Adipose tissue (tissue), 3 donors: ENCODE results near the gene PRAMEF4. TPM values are rescaled to one million over a fixed set of nuclear protein-coding genes. Genes with fewer than 3 reads are reported as not detected.
"Not testable (repeated sequence)": the region's sequence is repeated elsewhere in the genome, so short reads cannot be mapped to it uniquely, and the experiment has no call there.

Experiments used
- H3K27ac ChIP-seq: one replicate; pipeline ENCODE4 v1.5.1; 2013; ENCODE audit warnings: low read depth, low read length
- WGBS, 3 donors: extraction: QIAGEN DNeasy Blood & Tissue Kit; methylation state at CpG; one replicate each; pipeline ENCODE4 v1.1.7; 2013; 5-methylcytosine and 5-hydroxymethylcytosine counted together
- polyA plus RNA-seq, 3 donors: library from polyadenylated mRNA; stranded (reverse); fragments of 200-250 nt; gene quantifications; one replicate each; pipeline ENCODE4 v1.2.3, GENCODE V29; 2013
- donor health status: healthy with polysubstance abuse.
- donor health status: Bipolar disorder and iron deficiency.
- donor health status: healthy.

PRAMEF4 gene
- polyA plus RNA-seq, result not detected

DNA sequence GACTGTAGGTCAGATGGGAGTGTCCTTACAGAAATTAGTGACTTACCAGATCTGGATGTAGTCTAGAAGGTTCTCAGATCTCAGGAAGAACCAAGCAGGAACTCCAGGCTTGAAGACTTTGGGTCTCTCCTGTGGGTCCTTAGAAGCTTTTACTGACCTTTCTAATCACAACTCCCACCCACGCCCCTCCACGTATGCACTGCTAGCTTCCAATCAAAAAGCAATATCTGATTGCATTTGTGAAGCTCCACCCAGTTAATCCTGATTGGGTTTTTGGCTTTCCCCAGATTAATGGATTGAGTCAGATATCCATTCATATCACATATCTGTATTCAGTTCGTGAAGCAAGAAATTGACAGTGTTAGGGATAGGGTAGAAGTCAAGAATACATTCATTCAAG is at the start of gene PRAMEF4:
TSS of gene PRAMEF4 (minus strand) at position 101 of the 400 bp plus-strand sequence. CDS start 2,807 bp downstream, outside the sequence.
- WGBS, 3 donors, result 54 to 82% (median 75%) methylated on average over 3 of the region's 3 CpGs
- not testable (repeated sequence) for H3K27ac ChIP-seq

DNA sequence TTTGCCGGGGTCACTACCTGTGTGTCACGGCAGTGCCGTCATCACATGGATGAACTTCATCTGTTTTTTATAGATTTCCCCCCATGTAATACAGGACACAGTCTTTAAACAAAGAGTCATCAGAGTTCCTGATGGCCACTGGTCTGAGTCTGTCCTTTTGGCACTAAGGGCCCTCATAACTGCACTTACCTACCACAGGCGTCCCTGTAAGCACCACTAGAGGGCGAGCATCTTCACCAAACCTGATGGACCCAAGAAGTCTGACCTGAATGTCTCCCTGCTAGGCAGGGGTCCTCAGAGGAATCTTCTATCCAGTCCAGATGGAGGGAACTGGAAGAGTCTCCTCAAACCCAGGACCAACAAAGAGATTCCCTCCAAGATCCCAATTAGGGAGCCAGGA is 38.4 kb upstream of the PRAMEF4 start:
- not testable (repeated sequence) for H3K27ac ChIP-seq
- 0 to 37% (median 22%) methylated on average over 1 to 3 of the region's 5 CpGs for WGBS, 3 donors

GRCh38 chr1:12921749-12922148 is 35.7 kb upstream of the PRAMEF4 start:
- 46 to 77% (median 62%) methylated on average over 2 of the region's 2 CpGs for WGBS, 3 donors
- H3K27ac ChIP-seq, result not testable (repeated sequence)

GRCh38 chr1:12916310-12916709 is 30.3 kb upstream of the PRAMEF4 start, which contains the start of gene PRAMEF7:
TSS of gene PRAMEF7 (plus strand) at chr1:12916610. CDS start at chr1:12917693, 1,083 bp downstream.
- no CpG with 5 or more reads among the region's 1 CpG for WGBS, 3 donors

DNA sequence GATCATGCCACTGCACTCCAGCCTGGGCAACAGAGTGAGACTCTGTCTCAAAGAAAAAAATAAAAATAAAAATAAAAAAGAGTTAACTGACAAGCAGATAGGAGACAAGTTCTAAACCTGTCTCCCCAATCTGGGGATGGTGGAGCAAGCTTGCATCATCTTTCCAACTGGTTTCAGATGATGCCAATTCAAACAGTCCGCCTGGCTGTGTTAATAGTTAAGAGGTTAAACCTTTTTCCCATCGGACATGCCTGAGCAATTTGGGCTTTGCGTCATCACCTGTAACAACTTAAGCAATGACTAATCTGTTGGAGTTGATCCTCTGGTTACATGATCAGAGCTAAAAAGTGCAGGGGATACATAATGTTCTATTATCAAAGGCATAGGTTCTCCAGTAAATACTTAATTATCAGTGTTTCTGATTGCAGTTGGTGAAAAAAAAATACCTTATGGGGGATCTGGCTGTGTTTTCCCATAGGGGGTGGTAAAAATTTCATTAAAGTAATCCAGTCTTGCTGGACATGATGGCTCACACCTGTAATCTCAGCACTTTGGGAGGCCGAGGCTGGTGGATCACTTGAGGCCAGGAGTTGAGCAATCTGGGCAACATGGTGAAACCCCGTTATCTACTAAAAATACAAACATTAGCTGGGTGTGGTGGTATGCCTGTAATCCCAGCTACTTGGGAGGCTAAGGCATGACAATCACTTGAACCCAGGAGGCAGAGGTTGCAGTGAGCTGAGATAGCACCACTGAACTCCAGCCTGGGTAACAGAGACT is 18.0 kb upstream of the PRAMEF4 start:
- H3K27ac ChIP-seq, result not testable (repeated sequence)
- 72 to 82% (median 77%) methylated on average over 3 to 4 of the region's 5 CpGs for WGBS, 3 donors

More at GRCh38 chr1:12916310-12916709, 30.3 kb upstream of the PRAMEF4 start, which contains the start of gene PRAMEF7:
- not testable (repeated sequence) for H3K27ac ChIP-seq

GRCh38 chr1:12899186-12899585 is 13.2 kb upstream of the PRAMEF4 start:
- not testable (repeated sequence) for H3K27ac ChIP-seq

DNA sequence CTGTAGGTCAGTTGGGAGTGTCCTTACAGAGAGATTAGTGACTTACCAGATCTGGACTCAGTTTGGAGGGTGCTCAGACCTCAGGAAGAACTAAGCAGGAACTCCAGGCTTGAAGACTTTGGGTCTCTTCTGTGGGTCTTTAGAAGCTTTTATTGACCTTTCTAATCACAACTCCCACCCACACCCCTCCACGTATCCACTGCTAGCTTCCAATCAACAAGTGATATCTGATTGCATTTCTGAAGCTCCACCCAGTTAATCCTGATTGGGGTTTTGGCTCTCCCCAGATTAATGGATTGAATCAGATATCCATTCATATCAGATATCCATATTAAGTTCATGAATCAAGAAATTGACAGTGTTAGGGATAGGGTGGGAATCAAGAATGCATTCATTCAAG is 12.2 kb upstream of the PRAMEF4 start, which contains the start of gene PRAMEF10:
TSS of gene PRAMEF10 (minus strand) at position 101 of the 400 bp plus-strand sequence. CDS start 2,423 bp downstream, outside the sequence.
- H3K27ac ChIP-seq, result not testable (repeated sequence)
- WGBS, 3 donors, result 100% methylated on average over 1 of the region's 1 CpG; no CpG with 5 or more reads in 2 of the 3 donors

DNA sequence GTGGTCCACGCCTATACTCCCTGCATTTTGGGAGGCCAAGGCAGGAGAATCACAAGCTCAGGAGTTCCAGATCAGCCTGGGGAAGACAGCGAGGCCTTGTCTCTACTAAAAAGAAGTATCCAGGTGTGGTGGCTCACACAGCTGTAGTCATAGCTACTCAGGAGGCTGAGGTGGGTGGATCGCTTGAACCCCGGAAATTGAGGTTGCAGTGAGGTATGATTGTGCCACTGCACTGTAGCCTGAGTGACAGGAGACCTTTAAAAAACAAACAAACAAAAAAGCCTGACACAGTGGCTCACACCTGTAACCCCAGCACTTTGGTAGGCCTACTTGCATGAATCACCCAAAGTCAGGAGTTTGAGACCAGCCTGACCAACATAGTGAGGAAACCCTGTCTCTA is 7.5 kb downstream of the PRAMEF4 start:
- not testable (repeated sequence) for H3K27ac ChIP-seq
- 84 to 89% (median 87%) methylated on average over 2 to 3 of the region's 4 CpGs for WGBS, 3 donors

DNA sequence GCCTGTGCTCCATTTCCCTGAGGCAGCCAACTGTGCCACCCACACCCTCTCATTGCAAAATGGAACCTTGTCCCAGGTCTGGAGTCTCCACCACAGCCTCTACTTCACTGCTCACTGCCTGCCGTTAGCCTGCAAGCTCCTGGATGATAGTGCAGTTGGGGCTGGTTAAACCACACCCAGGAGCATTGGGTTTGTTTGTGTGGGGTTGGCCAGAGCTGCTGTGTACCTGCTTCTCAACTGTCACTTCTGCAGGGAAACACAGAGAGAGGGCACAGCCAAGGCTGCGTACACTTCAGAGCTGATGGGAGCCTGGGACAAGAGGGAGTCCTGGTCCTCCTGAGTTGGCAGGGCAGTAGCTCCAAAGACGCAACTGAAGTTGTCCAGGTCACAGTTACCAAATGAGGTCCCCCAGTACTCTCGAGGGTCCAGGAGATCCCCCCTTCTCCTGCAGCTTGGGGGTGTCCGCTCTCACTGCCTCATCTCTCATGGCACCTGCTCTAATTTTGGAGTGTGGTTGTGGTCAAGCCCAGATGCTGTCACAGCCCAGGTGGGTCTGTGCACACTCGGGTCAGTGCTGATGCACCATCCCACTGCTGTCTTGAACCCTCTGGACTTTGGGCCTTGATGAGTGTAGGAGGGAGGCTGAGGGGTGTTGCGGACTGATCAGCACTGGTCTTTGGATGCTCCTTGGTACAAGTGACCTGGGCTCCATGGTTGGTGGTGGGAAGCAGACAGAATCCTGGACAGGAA is 22.7 kb downstream of the PRAMEF4 start:
- WGBS, 3 donors, result 78 to 86% (median 85%) methylated on average over 4 of the region's 7 CpGs
- H3K27ac ChIP-seq, result not testable (repeated sequence)

DNA sequence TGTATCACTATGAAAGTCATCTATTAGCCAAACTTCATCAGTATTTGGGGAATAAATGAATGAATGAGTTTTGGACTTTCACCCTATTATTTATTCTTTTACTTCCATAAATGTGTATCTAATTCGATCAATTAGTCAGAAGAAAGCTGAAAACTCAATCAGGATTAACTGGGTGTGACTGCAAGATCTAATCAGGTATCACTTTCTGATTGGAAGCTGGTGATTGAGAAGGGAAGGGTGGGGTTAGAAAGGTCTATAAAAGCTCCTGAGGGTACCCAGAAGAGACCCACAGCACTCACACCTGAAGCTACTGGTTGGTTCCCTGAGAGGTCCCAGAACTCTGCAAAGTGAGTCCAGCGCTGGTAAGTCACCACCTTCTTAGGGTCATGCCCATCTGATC is 29.2 kb downstream of the PRAMEF4 start, which contains the start of gene PRAMEF2:
TSS of gene PRAMEF2 (plus strand) at position 301 of the 400 bp plus-strand sequence. CDS start 1,924 bp downstream, outside the sequence.
- WGBS, 3 donors, result 65 to 78% (median 78%) methylated on average over 1 to 2 of the region's 2 CpGs
- not testable (repeated sequence) for H3K27ac ChIP-seq

GRCh38 chr1:12851779-12852178 is 34.2 kb downstream of the PRAMEF4 start:
- 48 to 68% (median 66%) methylated on average over 4 of the region's 4 CpGs for WGBS, 3 donors
- no peak overlapping the region for H3K27ac ChIP-seq

DNA sequence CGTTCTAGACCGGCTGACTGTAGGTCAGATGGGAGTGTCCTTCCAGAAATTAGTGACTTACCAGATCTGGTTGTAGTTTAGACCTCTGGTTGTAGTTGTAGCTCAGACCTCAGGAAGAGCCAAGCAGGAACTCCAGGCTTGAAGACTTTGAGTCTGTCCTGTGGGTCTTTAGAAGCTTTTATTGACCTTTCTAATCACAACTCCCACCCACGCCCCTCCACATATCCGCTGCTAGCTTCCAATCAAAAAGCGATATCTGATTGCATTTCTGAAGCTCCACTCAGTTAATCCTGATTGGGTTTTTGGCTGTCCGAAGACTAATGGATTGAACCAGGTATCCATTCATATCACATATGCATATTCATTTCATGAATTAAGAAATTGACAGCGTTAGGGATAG is 37.4 kb downstream of the PRAMEF4 start, which contains the start of gene HNRNPCL1:
TSS of gene HNRNPCL1 (minus strand) at position 101 of the 400 bp plus-strand sequence. CDS start 431 bp downstream, outside the sequence.
- WGBS, 3 donors, result 78 to 90% (median 88%) methylated on average over 7 of the region's 7 CpGs
- H3K27ac ChIP-seq, result not testable (repeated sequence)

- 51 to 55% (median 55%) methylated on average over 2 of the region's 2 CpGs for WGBS, 3 donors
Observed at GRCh38 chr1:12833251-12833650, 52.8 kb downstream of the PRAMEF4 start.

GRCh38 chr1:12831310-12831709 is 54.7 kb downstream of the PRAMEF4 start, which contains the start of gene PRAMEF11:
TSS of gene PRAMEF11 (minus strand) at chr1:12831410. CDS start at chr1:12828789, 2,621 bp downstream.
- 39 to 65% (median 63%) methylated on average over 3 of the region's 3 CpGs for WGBS, 3 donors
- H3K27ac ChIP-seq, result not testable (repeated sequence)

More at GRCh38 chr1:12833251-12833650, 52.8 kb downstream of the PRAMEF4 start:
- not testable (repeated sequence) for H3K27ac ChIP-seq

Other genes starting within 250 kb of the PRAMEF4 start
- gene AADACL4, start 242.1 kb downstream of the PRAMEF4 start, polyA plus RNA-seq, result 1 to 10 TPM in 1 of 3 donors, not detected in 2; 1.2 TPM
- gene AADACL3, start 170.1 kb downstream of the PRAMEF4 start, polyA plus RNA-seq, result under 1 TPM in 1 of 3 donors, not detected in 2; 0.04 TPM
- gene CFAP107, start 140.0 kb downstream of the PRAMEF4 start, polyA plus RNA-seq, result under 1 TPM in 2 of 3 donors, not detected in 1; 0.03 to 0.11 TPM
- not detected for gene PRAMEF12, start 112.5 kb downstream of the PRAMEF4 start, polyA plus RNA-seq
- gene PRAMEF1, start 94.8 kb downstream of the PRAMEF4 start, polyA plus RNA-seq, result not detected
- not detected for gene PRAMEF11, start 54.8 kb downstream of the PRAMEF4 start, polyA plus RNA-seq
- gene HNRNPCL1, start 37.5 kb downstream of the PRAMEF4 start, polyA plus RNA-seq, result not detected
- gene PRAMEF2, start 29.1 kb downstream of the PRAMEF4 start, polyA plus RNA-seq, result not detected
- not detected for gene PRAMEF10, start 12.1 kb upstream of the PRAMEF4 start, polyA plus RNA-seq
- gene PRAMEF7, start 30.4 kb upstream of the PRAMEF4 start, polyA plus RNA-seq, result not detected
- not detected for gene PRAMEF6, start 61.4 kb upstream of the PRAMEF4 start, polyA plus RNA-seq
- not detected for gene PRAMEF27, start 170.4 kb upstream of the PRAMEF4 start, polyA plus RNA-seq
- gene HNRNPCL3, start 174.6 kb upstream of the PRAMEF4 start, polyA plus RNA-seq, result not detected
- gene PRAMEF25, start 184.6 kb upstream of the PRAMEF4 start, polyA plus RNA-seq, result not detected
- gene HNRNPCL2, start 230.7 kb upstream of the PRAMEF4 start, polyA plus RNA-seq, result not detected